Muscle layer of colon (tissue), 2 donors: Measurements from ENCODE around the gene ATP9A.

Experiments
- H3K27ac ChIP-seq: one replicate; pipeline ENCODE4 v1.7.0; 2013; ENCODE audit warnings: low read depth, mild to moderate bottlenecking, low read length, moderate library complexity
- H3K27me3 ChIP-seq, 2 donors: one replicate each; pipeline ENCODE4 v1.7.0; 2013; ENCODE audit warnings: low read length in 2 of 2, mild to moderate bottlenecking in 2 of 2; ENCODE audit not compliant: insufficient read depth in 2 of 2, control insufficient read depth in 1 of 2
- H3K36me3 ChIP-seq: one replicate; pipeline ENCODE4 v1.7.0; 2013; ENCODE audit warnings: mild to moderate bottlenecking, low read length; ENCODE audit not compliant: insufficient read depth
- H3K4me1 ChIP-seq: one replicate; pipeline ENCODE4 v1.7.0; 2013; ENCODE audit warnings: mild to moderate bottlenecking, low read length; ENCODE audit not compliant: insufficient read depth
- H3K4me3 ChIP-seq, 2 donors: one replicate each; pipeline ENCODE4 v1.7.0; 2013; ENCODE audit warnings: low read length in 2 of 2, low read depth in 1 of 2, mild to moderate bottlenecking in 1 of 2, moderate library complexity in 1 of 2
- H3K9ac ChIP-seq: one replicate; pipeline ENCODE4 v1.7.0; 2013; ENCODE audit warnings: low read length
- H3K9me3 ChIP-seq: one replicate; pipeline ENCODE4 v1.7.0; 2013; ENCODE audit warnings: mild to moderate bottlenecking, low read length
- donor health status: abdominal sarcoma.
- donor health status: Adenocarcinoma of cecum.

The ATP9A gene

DNA sequence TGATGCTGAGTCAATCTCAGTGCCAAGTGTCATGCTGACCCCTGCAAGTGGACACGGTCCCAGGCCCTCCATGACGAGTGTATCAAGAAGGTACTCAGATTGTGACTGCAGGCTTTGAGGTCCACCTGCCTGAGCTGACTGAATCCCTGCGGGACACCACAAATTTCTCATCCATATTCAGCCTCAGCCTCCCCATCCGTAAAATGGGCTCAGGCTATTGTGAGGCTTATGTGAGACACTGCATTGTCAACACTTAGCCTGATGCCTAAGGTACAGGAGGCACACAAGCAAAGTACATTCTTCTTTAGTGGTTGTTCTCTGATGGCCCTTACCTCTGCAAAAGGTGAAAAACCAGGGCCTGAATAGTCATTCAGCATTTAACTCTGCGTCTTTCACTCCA lies 155.3 kb downstream of the ATP9A start:
- Histone ChIP-seq H3K4me1 (peaks cover 15% of the 10 kb centered on the region), H3K4me3 (no peak overlapping the region), H3K9me3 (no peaks in the 10 kb centered on the region), H3K27me3 (no peaks in the 10 kb centered on the region), H3K27ac (no peak overlapping the region), H3K36me3 (peaks cover 12% of the 10 kb centered on the region), H3K9ac (no peak overlapping the region)

DNA sequence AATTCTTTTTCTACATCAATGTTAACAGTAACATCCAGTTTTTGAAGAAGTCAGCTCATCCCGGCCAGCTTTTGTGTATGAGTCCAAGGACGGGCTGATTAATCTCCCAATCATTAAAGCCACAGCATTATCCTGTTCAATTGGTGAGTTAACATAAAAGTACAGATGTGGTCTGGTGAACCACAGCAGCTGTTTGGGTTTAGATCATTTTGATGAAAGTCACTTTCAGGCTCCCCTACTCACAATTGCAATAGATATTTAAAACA lies 156.6 kb downstream of the ATP9A start:
- H3K36me3 ChIP-seq = peaks cover 19% of the 10 kb centered on the region
- H3K4me3 ChIP-seq = no peak overlapping the region

DNA sequence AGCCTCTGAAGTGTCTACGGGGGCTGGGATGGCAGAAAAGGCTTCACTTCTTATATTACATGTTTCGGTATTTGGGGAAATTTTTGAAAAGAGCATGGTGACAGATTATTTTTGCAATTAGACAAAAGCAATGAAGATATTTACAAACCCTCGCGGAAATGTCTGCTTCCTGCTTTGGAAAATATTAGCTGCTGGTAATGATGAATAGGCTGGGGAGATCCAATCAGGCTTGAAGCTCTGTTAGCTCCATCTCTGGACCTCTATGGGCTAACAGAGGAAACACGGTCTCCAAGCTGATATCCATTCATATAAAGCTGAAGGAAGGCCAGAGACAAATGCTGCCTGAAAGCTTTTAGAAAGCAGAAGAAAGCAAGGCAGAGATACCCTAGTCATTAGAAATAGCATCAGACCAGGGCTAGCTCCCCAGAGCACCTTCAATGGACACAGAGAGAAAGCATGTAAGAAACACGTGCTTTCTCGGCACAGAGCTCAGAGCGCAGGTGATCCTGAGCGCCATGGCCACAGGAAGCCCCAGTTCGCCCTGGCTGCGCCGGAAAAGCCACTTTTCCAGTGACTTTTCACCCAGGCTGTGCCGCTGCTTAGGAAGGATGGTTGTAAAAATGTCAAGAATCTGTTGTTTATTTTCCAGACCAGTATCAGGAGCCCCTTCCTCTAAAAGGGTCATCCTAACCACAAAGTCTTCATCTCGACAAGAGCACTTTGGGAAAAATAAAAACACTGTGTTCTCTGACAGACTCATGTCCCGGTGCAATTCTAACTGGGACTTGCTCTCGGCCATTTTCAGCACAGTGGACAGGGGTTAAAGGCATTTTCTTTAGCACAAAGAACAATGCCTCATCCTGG lies 157.2 kb downstream of the ATP9A start:
- Histone ChIP-seq H3K9me3 (no peaks in the 10 kb centered on the region), H3K4me1 (peaks cover 15% of the 10 kb centered on the region), H3K27me3 (no peaks in the 10 kb centered on the region), H3K36me3 (peaks cover 19% of the 10 kb centered on the region), H3K9ac (no peak overlapping the region), H3K4me3 (no peak overlapping the region), H3K27ac (no peak overlapping the region)

More for the DNA sequence above, 156.6 kb downstream of the ATP9A start:
- Histone ChIP-seq H3K27me3 (no peaks in the 10 kb centered on the region), H3K4me1 (peaks cover 15% of the 10 kb centered on the region), H3K9me3 (no peaks in the 10 kb centered on the region), H3K27ac (no peak overlapping the region), H3K9ac (no peak overlapping the region)

DNA sequence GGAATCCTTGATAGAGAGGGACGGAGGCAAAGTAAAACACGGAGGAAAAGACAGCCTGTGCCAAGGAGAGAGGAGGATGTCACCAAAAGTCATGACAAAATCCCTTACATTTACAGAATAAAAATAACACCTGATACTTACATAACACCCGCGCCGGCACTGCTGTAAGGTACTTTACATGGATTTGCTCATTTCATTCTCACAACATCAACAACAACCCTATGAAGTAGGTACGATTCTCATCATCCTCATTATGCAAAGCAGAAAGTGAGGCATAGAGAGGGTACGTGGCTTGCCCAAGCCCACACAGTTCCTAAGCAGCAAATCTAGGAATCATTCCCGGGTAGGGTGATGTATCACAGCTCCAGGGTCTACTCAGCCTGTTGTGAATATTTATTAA lies 158.1 kb downstream of the ATP9A start:
- no peak overlapping the region for H3K4me3 ChIP-seq

DNA sequence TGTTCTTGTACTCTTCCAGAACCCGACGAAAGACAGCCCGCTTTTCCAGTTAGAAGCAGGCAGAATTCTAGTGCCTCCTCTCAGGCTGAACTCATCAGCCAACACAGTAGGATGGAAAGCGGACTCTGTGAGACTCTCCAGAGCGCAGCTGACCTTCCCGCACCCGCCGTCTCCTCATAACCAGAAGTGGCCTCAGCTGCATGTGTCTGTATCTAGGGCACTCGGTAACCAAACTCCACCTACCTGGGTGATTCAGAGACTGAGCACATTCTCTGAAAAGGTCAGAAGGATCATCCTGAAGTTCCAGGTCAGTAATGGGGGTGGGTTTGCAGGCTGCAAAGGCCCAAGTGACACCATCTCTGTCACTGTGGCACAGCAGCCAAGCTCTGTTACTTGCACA lies 158.9 kb downstream of the ATP9A start:
- Histone ChIP-seq H3K27ac (no peak overlapping the region), H3K9me3 (no peaks in the 10 kb centered on the region), H3K4me1 (peaks cover 10% of the 10 kb centered on the region), H3K4me3 (no peak overlapping the region), H3K36me3 (peaks cover 25% of the 10 kb centered on the region), H3K27me3 (no peaks in the 10 kb centered on the region), H3K9ac (no peak overlapping the region)

More for the DNA sequence above, 158.1 kb downstream of the ATP9A start:
- Histone ChIP-seq H3K4me1 (peaks cover 15% of the 10 kb centered on the region), H3K9ac (no peak overlapping the region), H3K27ac (no peak overlapping the region), H3K9me3 (no peaks in the 10 kb centered on the region), H3K36me3 (peaks cover 19% of the 10 kb centered on the region), H3K27me3 (no peaks in the 10 kb centered on the region)

DNA sequence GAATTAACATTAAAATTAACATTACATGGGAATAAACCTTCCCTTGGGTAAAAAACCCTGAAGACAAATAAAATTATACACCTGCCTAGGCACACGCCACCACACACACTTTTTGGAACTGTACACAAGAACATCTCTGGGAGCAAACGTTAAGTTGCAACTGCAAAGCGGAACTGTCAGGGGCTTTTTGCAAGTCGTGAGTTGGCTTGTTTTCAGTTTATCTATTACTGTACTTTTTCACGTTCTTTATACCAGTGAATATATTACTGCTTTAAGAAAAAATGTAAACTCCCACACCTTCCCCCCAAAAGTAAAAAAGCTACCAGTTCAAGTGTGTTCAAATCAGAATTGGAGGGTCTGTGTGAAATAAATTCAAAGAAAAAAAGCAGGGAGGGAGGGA lies 160.1 kb downstream of the ATP9A start:
- no peak overlapping the region for H3K4me3 ChIP-seq
- H3K4me1 ChIP-seq = no peaks in the 10 kb centered on the region
- H3K9ac ChIP-seq = no peak overlapping the region
- H3K9me3 ChIP-seq = no peaks in the 10 kb centered on the region
- H3K27me3 ChIP-seq = no peaks in the 10 kb centered on the region
- H3K36me3 ChIP-seq = peaks cover 31% of the 10 kb centered on the region
- H3K27ac ChIP-seq = no peak overlapping the region

DNA sequence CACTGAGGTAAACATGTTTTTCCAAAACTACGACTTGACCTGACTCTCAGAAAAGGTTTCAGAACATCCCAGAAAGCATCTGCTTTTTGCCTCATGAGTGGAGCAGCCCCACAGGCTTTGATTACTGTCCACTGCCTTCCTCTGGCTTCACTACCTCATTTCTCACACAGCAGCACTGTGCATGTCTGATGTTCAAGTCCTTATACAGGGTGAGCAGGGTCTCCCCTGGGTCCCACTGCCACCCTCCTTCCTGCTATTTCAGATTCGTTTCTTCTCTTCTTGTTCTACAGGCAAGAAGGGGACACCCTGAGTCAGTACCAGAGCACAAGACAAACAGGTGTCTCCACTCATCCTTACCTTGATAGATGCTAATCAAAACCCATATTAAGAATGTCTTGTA lies 161.0 kb downstream of the ATP9A start:
- no peaks in the 10 kb centered on the region for H3K27me3 ChIP-seq
- peaks cover 23% of the 10 kb centered on the region for H3K36me3 ChIP-seq

DNA sequence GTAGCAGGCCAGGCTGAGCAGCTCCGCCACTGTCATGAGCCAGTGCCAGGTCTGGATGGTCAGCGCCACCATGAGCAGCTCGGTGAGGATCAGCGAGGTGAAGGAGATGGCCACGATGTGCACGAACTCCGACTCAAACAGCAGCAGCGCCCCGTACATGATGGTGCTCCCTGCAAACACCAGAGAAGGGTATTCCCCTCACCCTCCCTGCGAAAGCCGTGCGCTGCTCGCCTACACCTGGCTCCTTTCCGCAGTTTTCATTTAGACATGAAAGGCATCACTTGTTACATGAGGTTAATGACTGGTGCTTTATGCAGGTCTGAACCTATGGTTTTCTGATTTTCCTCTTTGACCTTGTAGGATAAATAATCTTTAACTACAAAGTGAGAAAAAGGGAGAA lies 163.3 kb downstream of the ATP9A start:
- no peak overlapping the region for H3K4me3 ChIP-seq
- no peak overlapping the region for H3K27ac ChIP-seq
- H3K9me3 ChIP-seq = no peaks in the 10 kb centered on the region
- H3K36me3 ChIP-seq = peaks cover 31% of the 10 kb centered on the region
- H3K27me3 ChIP-seq = no peaks in the 10 kb centered on the region
- no peaks in the 10 kb centered on the region for H3K4me1 ChIP-seq
- H3K9ac ChIP-seq = no peak overlapping the region

More for the DNA sequence above, 161.0 kb downstream of the ATP9A start:
- Histone ChIP-seq H3K27ac (no peak overlapping the region), H3K9ac (no peak overlapping the region), H3K4me1 (no peaks in the 10 kb centered on the region), H3K4me3 (no peak overlapping the region), H3K9me3 (no peaks in the 10 kb centered on the region)

DNA sequence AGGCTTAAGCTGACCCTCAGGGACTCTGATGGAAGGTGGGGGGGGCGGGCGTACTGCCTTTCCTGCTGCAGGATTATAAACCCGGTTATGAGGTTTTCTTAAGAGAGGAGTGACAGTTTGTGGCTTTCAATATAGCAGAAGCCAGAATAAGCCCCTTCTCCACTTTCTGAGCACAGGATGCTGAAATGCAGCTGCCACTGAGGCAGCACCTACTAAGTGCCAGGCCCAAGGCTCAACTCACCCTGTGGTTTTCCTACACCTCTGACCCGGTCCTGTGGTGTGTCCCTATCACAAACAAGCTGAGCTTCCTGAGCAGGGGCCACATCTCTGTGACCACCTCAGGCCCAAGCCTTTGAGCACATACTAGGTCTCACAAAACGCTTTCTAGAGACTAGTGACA lies 166.1 kb downstream of the ATP9A start:
- Histone ChIP-seq H3K4me1 (no peaks in the 10 kb centered on the region), H3K4me3 (no peak overlapping the region), H3K27me3 (no peaks in the 10 kb centered on the region), H3K36me3 (peaks cover 26% of the 10 kb centered on the region), H3K27ac (no peak overlapping the region), H3K9me3 (no peaks in the 10 kb centered on the region), H3K9ac (no peak overlapping the region)

DNA sequence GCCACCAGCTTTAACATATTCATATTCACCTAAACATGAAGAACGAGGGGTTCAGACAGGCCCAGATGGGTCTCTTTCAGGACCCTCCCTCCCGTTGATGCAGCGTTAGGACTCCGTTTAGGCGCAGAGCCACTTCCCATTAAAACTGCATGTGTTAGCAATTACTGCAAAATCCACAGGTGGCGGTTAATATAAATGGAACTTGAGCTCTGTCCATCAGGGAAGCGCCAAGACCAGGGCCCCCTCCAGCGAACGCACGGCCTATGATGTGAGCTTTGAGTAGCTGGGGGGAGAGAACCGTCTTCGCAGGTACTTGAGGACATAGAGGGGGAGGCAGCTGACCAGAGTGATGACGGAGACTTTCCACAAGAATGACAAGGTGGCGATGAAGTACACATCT lies 167.2 kb downstream of the ATP9A start:
- H3K4me3 ChIP-seq = no peak overlapping the region
- H3K36me3 ChIP-seq = peaks cover 24% of the 10 kb centered on the region
- H3K4me1 ChIP-seq = no peaks in the 10 kb centered on the region
- H3K27me3 ChIP-seq = no peaks in the 10 kb centered on the region
- no peaks in the 10 kb centered on the region for H3K9me3 ChIP-seq
- no peak overlapping the region for H3K9ac ChIP-seq
- no peak overlapping the region for H3K27ac ChIP-seq

DNA sequence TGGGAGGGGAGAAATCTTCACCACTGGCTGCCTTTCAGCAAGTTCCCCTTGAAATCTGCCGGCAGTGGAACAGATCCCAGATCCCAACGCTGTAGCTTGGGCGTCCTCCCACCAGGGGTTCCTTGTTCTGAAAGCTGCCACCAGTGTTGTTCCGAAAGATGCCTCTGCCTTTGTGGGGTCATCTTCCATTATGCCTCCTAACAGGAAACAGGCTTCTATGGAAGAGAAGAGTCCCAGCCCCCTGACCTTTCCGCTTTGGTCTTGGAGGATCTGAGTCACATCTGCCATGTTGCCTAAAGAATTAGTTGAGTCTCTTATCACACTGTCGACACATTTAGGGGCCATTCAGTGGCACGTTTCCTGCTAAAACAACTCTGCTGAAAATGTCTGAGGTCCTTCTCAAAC lies 168.2 kb downstream of the ATP9A start:
- H3K4me3 ChIP-seq = no peak overlapping the region
- H3K4me1 ChIP-seq = peaks cover 4% of the 10 kb centered on the region
- no peak overlapping the region for H3K27ac ChIP-seq
- H3K36me3 ChIP-seq = peaks cover 24% of the 10 kb centered on the region
- H3K9ac ChIP-seq = no peak overlapping the region
- no peaks in the 10 kb centered on the region for H3K9me3 ChIP-seq
- H3K27me3 ChIP-seq = no peaks in the 10 kb centered on the region

DNA sequence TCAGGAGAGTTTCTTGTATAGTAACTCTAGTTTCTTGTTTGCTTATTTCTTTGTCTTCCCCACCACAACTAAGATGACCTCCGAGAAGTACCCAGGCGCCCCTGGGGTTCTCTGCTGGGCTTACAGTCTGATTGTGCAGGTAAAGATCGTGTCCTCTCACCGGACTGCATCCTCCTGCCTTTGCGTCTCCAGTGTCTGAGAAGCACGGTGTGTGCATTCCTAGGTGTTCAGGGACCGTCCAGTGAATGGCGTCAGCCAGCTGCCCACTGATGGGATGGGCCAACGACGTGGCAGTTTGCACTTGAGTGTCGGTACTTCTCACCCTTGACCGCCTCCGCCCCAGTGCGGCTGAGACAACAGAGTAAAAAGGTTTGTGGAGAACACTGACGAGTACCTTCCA lies 169.6 kb downstream of the ATP9A start:
- Histone ChIP-seq H3K27me3 (no peaks in the 10 kb centered on the region), H3K4me3 (no peak overlapping the region), H3K9ac (no peak overlapping the region), H3K9me3 (no peaks in the 10 kb centered on the region), H3K27ac (no peak overlapping the region), H3K36me3 (peaks cover 16% of the 10 kb centered on the region), H3K4me1 (peaks cover 13% of the 10 kb centered on the region)
